Neural cell (in vitro differentiated cells): ENCODE measurements around the gene GTSE1.

ENCODE experiments used
- CTCF ChIP-seq: fragments of 450-650 bp; IDR thresholded peaks from 2 replicates; pipeline ENCODE4 v1.5.1; 2014; ENCODE audit warnings: antibody characterized with exemption, mild to moderate bottlenecking, moderate library complexity; ENCODE audit not compliant: poor library complexity, severe bottlenecking
- EP300 ChIP-seq: fragments of 450-650 bp; conservative IDR thresholded peaks from 2 replicates; pipeline ENCODE4 v1.6.1; 2014; ENCODE audit warnings: antibody characterized with exemption, mild to moderate bottlenecking, moderate library complexity; ENCODE audit not compliant: poor library complexity, severe bottlenecking
- EZH2 ChIP-seq: fragments of 200-600, 300-800 bp; shearing (Covaris generic), sonication (generic); IDR thresholded peaks from 2 replicates; pipeline ENCODE4 v1.6.1; 2014; ENCODE audit warnings: antibody characterized with exemption, low read length, borderline replicate concordance, mild to moderate bottlenecking; ENCODE audit not compliant: insufficient read depth, poor library complexity, severe bottlenecking
- MXI1 ChIP-seq: fragments of 450-650 bp; conservative IDR thresholded peaks from 2 replicates; pipeline ENCODE4 v1.6.1; 2014; ENCODE audit warnings: antibody characterized with exemption, mild to moderate bottlenecking; ENCODE audit not compliant: poor library complexity, severe bottlenecking
- POLR2AphosphoS5 ChIP-seq: IDR thresholded peaks from 2 replicates; pipeline ENCODE4 v1.6.1; 2012
- RAD21 ChIP-seq: fragments of 450-650 bp; conservative IDR thresholded peaks from 2 replicates; pipeline ENCODE4 v1.6.1; 2014; ENCODE audit warnings: antibody characterized with exemption, mild to moderate bottlenecking, moderate library complexity
- REST ChIP-seq: IDR thresholded peaks from 2 replicates; pipeline ENCODE4 v1.6.1; 2012; ENCODE audit warnings: borderline replicate concordance
- SMC3 ChIP-seq: fragments of 450-650 bp; conservative IDR thresholded peaks from 2 replicates; pipeline ENCODE4 v1.6.1; 2014; ENCODE audit warnings: antibody characterized with exemption, mild to moderate bottlenecking, moderate library complexity; ENCODE audit not compliant: poor library complexity
- TAF1 ChIP-seq: IDR thresholded peaks from 2 replicates; pipeline ENCODE4 v1.6.1; 2012; ENCODE audit warnings: low read depth

GRCh38 chr22:46292732-46293131 lies 3.9 kb upstream of the GTSE1 start:
- TF ChIP-seq EZH2 (no peak), TAF1 (no peak), CTCF (no peak), EP300 (no peak), POLR2AphosphoS5 (no peak), SMC3 (no peak), REST (no peak), RAD21 (no peak), MXI1 (no peak)
